Measurements from ENCODE around the gene RNF112. TPM values are rescaled to one million over a fixed set of nuclear protein-coding genes. Genes with fewer than 3 reads are reported as not detected.

The RNF112 gene
- total RNA-seq, 5 donors from 2014 or later (not counting 1 experiment from before 2014, with no cell fraction given): 0.40 to 1.8 (median 1.2) TPM

- Histone ChIP-seq H3K4me3 (ENCODE audit: control insufficient read depth in 1 of 2, extremely low read depth in 1 of 2, low read length in 1 of 2) (no peak overlapping the region), H3K27me3 (replicated peaks in 1 of 2; ENCODE audit: control insufficient read depth in 2 of 2, extremely low read depth in 1 of 2, insufficient read depth in 2 of 2, low read length in 1 of 2) (peaks cover 0 to 12% of the 10 kb centered on the region in 2 experiments), H3K4me1 (ENCODE audit: control insufficient read depth in 1 of 2, extremely low read depth in 1 of 2, insufficient read depth in 2 of 2, low read length in 2 of 2) (peaks cover 0 to 2% of the 10 kb centered on the region in 2 experiments), H3K9me3 (no peaks in the 10 kb centered on the region), H3K27ac (ENCODE audit: low read length) (no peak overlapping the region), H3K36me3 (ENCODE audit: control insufficient read depth in 2 of 2, extremely low read depth in 1 of 2, insufficient read depth in 1 of 2, low read length in 1 of 2) (no peaks in the 10 kb centered on the region)
- Mint-ChIP-seq H3K27me3 (peaks cover 0 to 4% of the 10 kb centered on the region in 2 donors), H3K27ac (no peak overlapping the region), H3K4me3 (no peak overlapping the region), H3K36me3 (no peaks in the 10 kb centered on the region), H3K9me3 (no peaks in the 10 kb centered on the region), H3K4me1 (peaks cover 0 to 7% (median 0%) of the 10 kb centered on the region in 3 donors)
- ChIA-PET CTCF (no interaction called here), POLR2A (no interaction called here)
- ATAC-seq (replicated peaks in 1 of 4) (no peak), DNase-seq (no peak)
- no CpG with 5 or more reads among the region's 7 CpGs for WGBS (ENCODE audit: insufficient coverage)
Observed at GRCh38 chr17:19391432-19391831, 19.6 kb upstream of the RNF112 start.

- POLR2A ChIA-PET: no interaction called here
- H3K9me3 Mint-ChIP-seq: no peaks in the 10 kb centered on the region
Observed at GRCh38 chr17:19392303-19392702, 18.7 kb upstream of the RNF112 start.

GRCh38 chr17:19397556-19398041, 13.4 kb upstream of the RNF112 start:
- no peak overlapping the region for H3K4me3 Mint-ChIP-seq
- H3K27ac ChIP-seq (ENCODE audit: low read length): no peak overlapping the region
- H3K27ac Mint-ChIP-seq: no peak overlapping the region
- H3K36me3 ChIP-seq (ENCODE audit: control insufficient read depth in 2 of 2, extremely low read depth in 1 of 2, insufficient read depth in 1 of 2, low read length in 1 of 2): no peaks in the 10 kb centered on the region
- DNase-seq (no peak), ATAC-seq (replicated peaks in 1 of 4) (no peak)
- no peaks in the 10 kb centered on the region for H3K4me1 Mint-ChIP-seq
- H3K27me3 ChIP-seq (replicated peaks in 1 of 2; ENCODE audit: control insufficient read depth in 2 of 2, extremely low read depth in 1 of 2, insufficient read depth in 2 of 2, low read length in 1 of 2): peaks cover 0 to 9% of the 10 kb centered on the region in 2 experiments
- no peaks in the 10 kb centered on the region for H3K36me3 Mint-ChIP-seq
- H3K4me3 ChIP-seq (ENCODE audit: control insufficient read depth in 1 of 2, extremely low read depth in 1 of 2, low read length in 1 of 2): no peak overlapping the region
- no peaks in the 10 kb centered on the region for H3K27me3 Mint-ChIP-seq
- no peaks in the 10 kb centered on the region for H3K9me3 ChIP-seq
- WGBS (ENCODE audit: insufficient coverage): 74% methylated on average over 3 of the region's 6 CpGs
- no peaks in the 10 kb centered on the region for H3K4me1 ChIP-seq (ENCODE audit: control insufficient read depth in 1 of 2, extremely low read depth in 1 of 2, insufficient read depth in 2 of 2, low read length in 2 of 2)
- POLR2A ChIA-PET: no interaction called here
- CTCF ChIA-PET: no interaction called here
- no peaks in the 10 kb centered on the region for H3K9me3 Mint-ChIP-seq

More at GRCh38 chr17:19392303-19392702, 18.7 kb upstream of the RNF112 start:
- Mint-ChIP-seq H3K4me1 (peaks cover 0 to 7% (median 0%) of the 10 kb centered on the region in 3 donors), H3K27me3 (peaks cover 0 to 4% of the 10 kb centered on the region in 2 donors), H3K36me3 (no peaks in the 10 kb centered on the region), H3K4me3 (no peak overlapping the region), H3K27ac (no peak overlapping the region)
- CTCF ChIA-PET: no interaction called here
- no peaks in the 10 kb centered on the region for H3K36me3 ChIP-seq (ENCODE audit: control insufficient read depth in 2 of 2, extremely low read depth in 1 of 2, insufficient read depth in 1 of 2, low read length in 1 of 2)
- no peaks in the 10 kb centered on the region for H3K9me3 ChIP-seq
- no peaks in the 10 kb centered on the region for H3K4me1 ChIP-seq (ENCODE audit: control insufficient read depth in 1 of 2, extremely low read depth in 1 of 2, insufficient read depth in 2 of 2, low read length in 2 of 2)
- H3K27me3 ChIP-seq (replicated peaks in 1 of 2; ENCODE audit: control insufficient read depth in 2 of 2, extremely low read depth in 1 of 2, insufficient read depth in 2 of 2, low read length in 1 of 2): peaks cover 0 to 8% of the 10 kb centered on the region in 2 experiments
- DNase-seq (no peak), ATAC-seq (replicated peaks in 1 of 4) (no peak)
- H3K27ac ChIP-seq (ENCODE audit: low read length): no peak overlapping the region
- WGBS (ENCODE audit: insufficient coverage): 96% methylated on average over 3 of the region's 7 CpGs
- no peak overlapping the region for H3K4me3 ChIP-seq (ENCODE audit: control insufficient read depth in 1 of 2, extremely low read depth in 1 of 2, low read length in 1 of 2)

- no peak overlapping the region for H3K4me3 Mint-ChIP-seq
- no peaks in the 10 kb centered on the region for H3K4me1 Mint-ChIP-seq
- Histone ChIP-seq H3K9me3 (no peaks in the 10 kb centered on the region), H3K36me3 (ENCODE audit: control insufficient read depth in 2 of 2, extremely low read depth in 1 of 2, insufficient read depth in 1 of 2, low read length in 1 of 2) (no peaks in the 10 kb centered on the region), H3K4me3 (ENCODE audit: control insufficient read depth in 1 of 2, extremely low read depth in 1 of 2, low read length in 1 of 2) (no peak overlapping the region), H3K27ac (ENCODE audit: low read length) (no peak overlapping the region), H3K4me1 (ENCODE audit: control insufficient read depth in 1 of 2, extremely low read depth in 1 of 2, insufficient read depth in 2 of 2, low read length in 2 of 2) (no peaks in the 10 kb centered on the region), H3K27me3 (replicated peaks in 1 of 2; ENCODE audit: control insufficient read depth in 2 of 2, extremely low read depth in 1 of 2, insufficient read depth in 2 of 2, low read length in 1 of 2) (peaks cover 0 to 14% of the 10 kb centered on the region in 2 experiments)
- no peak overlapping the region for H3K27ac Mint-ChIP-seq
- ChIA-PET CTCF (no interaction called here), POLR2A (no interaction called here)
- ATAC-seq (replicated peaks in 1 of 4) (no peak), DNase-seq (no peak)
- 100% methylated on average over 1 of the region's 2 CpGs for WGBS (ENCODE audit: insufficient coverage)
- H3K27me3 Mint-ChIP-seq: no peaks in the 10 kb centered on the region
- H3K36me3 Mint-ChIP-seq: no peaks in the 10 kb centered on the region
- H3K9me3 Mint-ChIP-seq: no peaks in the 10 kb centered on the region
Observed at GRCh38 chr17:19398301-19399181, 12.5 kb upstream of the RNF112 start.

- Histone ChIP-seq H3K36me3 (ENCODE audit: control insufficient read depth in 2 of 2, extremely low read depth in 1 of 2, insufficient read depth in 1 of 2, low read length in 1 of 2) (no peaks in the 10 kb centered on the region), H3K27me3 (replicated peaks in 1 of 2; ENCODE audit: control insufficient read depth in 2 of 2, extremely low read depth in 1 of 2, insufficient read depth in 2 of 2, low read length in 1 of 2) (peaks cover 0 to 14% of the 10 kb centered on the region in 2 experiments), H3K4me3 (ENCODE audit: control insufficient read depth in 1 of 2, extremely low read depth in 1 of 2, low read length in 1 of 2) (no peak overlapping the region), H3K4me1 (ENCODE audit: control insufficient read depth in 1 of 2, extremely low read depth in 1 of 2, insufficient read depth in 2 of 2, low read length in 2 of 2) (no peaks in the 10 kb centered on the region), H3K27ac (ENCODE audit: low read length) (no peak overlapping the region), H3K9me3 (no peaks in the 10 kb centered on the region)
- Mint-ChIP-seq H3K4me3 (no peak overlapping the region), H3K27ac (no peak overlapping the region), H3K36me3 (no peaks in the 10 kb centered on the region), H3K9me3 (no peaks in the 10 kb centered on the region), H3K27me3 (no peaks in the 10 kb centered on the region), H3K4me1 (no peaks in the 10 kb centered on the region)
- POLR2A ChIA-PET: no interaction called here
- DNase-seq (no peak), ATAC-seq (replicated peaks in 1 of 4) (no peak)
- CTCF ChIA-PET: no interaction called here
- WGBS (ENCODE audit: insufficient coverage): 81% methylated on average over 3 of the region's 3 CpGs
Observed at GRCh38 chr17:19399750-19400450, 11.1 kb upstream of the RNF112 start.

- H3K9me3 ChIP-seq: no peaks in the 10 kb centered on the region
- no peaks in the 10 kb centered on the region for H3K36me3 ChIP-seq (ENCODE audit: control insufficient read depth in 2 of 2, extremely low read depth in 1 of 2, insufficient read depth in 1 of 2, low read length in 1 of 2)
- no peaks in the 10 kb centered on the region for H3K36me3 Mint-ChIP-seq
- H3K27ac ChIP-seq (ENCODE audit: low read length): no peak overlapping the region
- H3K27me3 Mint-ChIP-seq: no peaks in the 10 kb centered on the region
- WGBS (ENCODE audit: insufficient coverage): 91% methylated on average over 7 of the region's 8 CpGs
- no peak for ATAC-seq (replicated peaks in 1 of 4)
- H3K4me1 Mint-ChIP-seq: no peaks in the 10 kb centered on the region
- H3K4me3 Mint-ChIP-seq: no peak overlapping the region
- DNase-seq: no peak
- H3K27me3 ChIP-seq (replicated peaks in 1 of 2; ENCODE audit: control insufficient read depth in 2 of 2, extremely low read depth in 1 of 2, insufficient read depth in 2 of 2, low read length in 1 of 2): peaks cover 0 to 14% of the 10 kb centered on the region in 2 experiments
- H3K4me1 ChIP-seq (ENCODE audit: control insufficient read depth in 1 of 2, extremely low read depth in 1 of 2, insufficient read depth in 2 of 2, low read length in 2 of 2): no peaks in the 10 kb centered on the region
- ChIA-PET CTCF (no interaction called here), POLR2A (no interaction called here)
- H3K9me3 Mint-ChIP-seq: no peaks in the 10 kb centered on the region
- no peak overlapping the region for H3K4me3 ChIP-seq (ENCODE audit: control insufficient read depth in 1 of 2, extremely low read depth in 1 of 2, low read length in 1 of 2)
- H3K27ac Mint-ChIP-seq: no peak overlapping the region
Observed at GRCh38 chr17:19401321-19402010, 9.6 kb upstream of the RNF112 start.
